ENCODE measurements around the gene ACSM6.

GRCh38 chr10:95261926-95262325 lies 67.9 kb downstream of the ACSM6 start:
- TF ChIP-seq EZH2 (IDR thresholded peaks at IDR 0.05; ENCODE audit: borderline replicate concordance, low read depth, low read length, poor library complexity, severe bottlenecking) (no peak), CTCF (conservative IDR thresholded peaks at IDR 0.05; ENCODE audit: low read depth, low read length) (no peak)

Measured in A673 (cell line).